HG03039 (cell line): Measurements from ENCODE around the gene ZFPL1.

ENCODE experiments used
- ATAC-seq: cut with Tn5 transposase; IDR thresholded peaks from one replicate; pipeline ENCODE4 v1.9.1; 2021; ENCODE audit warnings: mild to moderate bottlenecking, moderate library complexity; ENCODE audit not compliant: unreplicated experiment

Gene ZFPL1

GRCh38 chr11:65083834-65084597 is at the start of gene ZFPL1, which contains the start of gene CDCA5:
TSS of gene ZFPL1 (plus strand) at chr11:65084222. CDS start at chr11:65084699, 477 bp downstream.
TSS of gene CDCA5 (minus strand) at chr11:65084040. CDS start at chr11:65083978, 62 bp downstream.
- ATAC-seq, result peak; percentile 71

- no peak for ATAC-seq
Observed at GRCh38 chr11:65034423-65034822, 49.6 kb upstream of the ZFPL1 start.

- no peak for ATAC-seq
Observed at GRCh38 chr11:65035579-65035978, 48.4 kb upstream of the ZFPL1 start.

- ATAC-seq, result no peak
Observed at GRCh38 chr11:65036931-65037330, 47.1 kb upstream of the ZFPL1 start.

- no peak for ATAC-seq
Observed at GRCh38 chr11:65040520-65040846, 43.5 kb upstream of the ZFPL1 start.

GRCh38 chr11:65040847-65041622 is 43.0 kb upstream of the ZFPL1 start, which contains the start of gene SAC3D1:
TSS of gene SAC3D1 (plus strand) at chr11:65041210. CDS start at chr11:65041293, 83 bp downstream.
- peak; percentile 77 for ATAC-seq

GRCh38 chr11:65042891-65043290 is 41.1 kb upstream of the ZFPL1 start:
- ATAC-seq, result no peak

GRCh38 chr11:65043881-65044501 is 40.0 kb upstream of the ZFPL1 start:
- no peak for ATAC-seq

GRCh38 chr11:65045061-65045460 is 39.0 kb upstream of the ZFPL1 start:
- ATAC-seq, result no peak

GRCh38 chr11:65045728-65046127 is 38.3 kb upstream of the ZFPL1 start:
- no peak for ATAC-seq

GRCh38 chr11:65047581-65048422 is 36.2 kb upstream of the ZFPL1 start:
- no peak for ATAC-seq

- ATAC-seq, result no peak
Observed at GRCh38 chr11:65051398-65051858, 32.6 kb upstream of the ZFPL1 start.

- ATAC-seq, result no peak
Observed at GRCh38 chr11:65053827-65054508, 30.1 kb upstream of the ZFPL1 start.

- no peak for ATAC-seq
Observed at GRCh38 chr11:65055538-65055937, 28.5 kb upstream of the ZFPL1 start.

- no peak for ATAC-seq
Observed at GRCh38 chr11:65056999-65057398, 27.0 kb upstream of the ZFPL1 start.

- ATAC-seq, result no peak
Observed at GRCh38 chr11:65057526-65057925, 26.5 kb upstream of the ZFPL1 start.

- no peak for ATAC-seq
Observed at GRCh38 chr11:65058012-65058411, 26.0 kb upstream of the ZFPL1 start.

- ATAC-seq, result no peak
Observed at GRCh38 chr11:65058419-65059054, 25.5 kb upstream of the ZFPL1 start, which contains the start of gene NAALADL1. TSS of gene NAALADL1 (minus strand) at chr11:65058553. CDS start at chr11:65058521, 32 bp downstream.

GRCh38 chr11:65059523-65059922 is 24.5 kb upstream of the ZFPL1 start:
- ATAC-seq, result no peak
